Measurements from ENCODE around the gene ABI1.

GRCh38 chr10:26858707-26859034 is 2.1 kb downstream of the ABI1 start:
- TF ChIP-seq CTCF (IDR thresholded peaks at IDR 0.05) (no peak), ZNF317 (CRISPR knock-in tag; IDR thresholded peaks at IDR 0.05; ENCODE audit: borderline replicate concordance, low read depth) (no peak), TCF7 (CRISPR knock-in tag; IDR thresholded peaks at IDR 0.05; ENCODE audit: low read depth) (no peak), ESRRA (CRISPR knock-in tag; IDR thresholded peaks at IDR 0.05; ENCODE audit: borderline replicate concordance) (no peak), ATF6 (CRISPR knock-in tag; IDR thresholded peaks at IDR 0.05) (no peak), ZBTB43 (CRISPR knock-in tag; IDR thresholded peaks at IDR 0.05) (no peak), IRF1 (CRISPR knock-in tag; IDR thresholded peaks at IDR 0.05) (no peak), USF1 (CRISPR knock-in tag; IDR thresholded peaks at IDR 0.05) (no peak), NFE2L1 (CRISPR knock-in tag; IDR thresholded peaks at IDR 0.05) (no peak), PRDM15 (CRISPR knock-in tag; IDR thresholded peaks at IDR 0.05) (no peak), ZNF263 (CRISPR knock-in tag; IDR thresholded peaks at IDR 0.05; ENCODE audit: low read depth) (no peak)
